GM12878 (cell line): ENCODE measurements around the gene HOXC5. TPM values are rescaled to one million over a fixed set of nuclear protein-coding genes. Genes with fewer than 3 reads are reported as not detected.

Source experiments
- ATAC-seq: fragments of 200-7000 bp; cut with Tn5 transposase; 3 replicates; pipeline ENCODE4 v1.9.1; 2020; ENCODE audit warnings: mild to moderate bottlenecking, moderate library complexity
- BruUV-seq: library from RNA; stranded (reverse); fragments of 400-500 nt; replicated peaks from 2 replicates; lab custom pipeline; 2021; lab: Mats Ljungman, UMichigan
- CTCF ChIA-PET: fragments of 300-600 bp; sonication (Branson Sonifier 250); formaldehyde crosslinking; extraction: SDS; loops from one replicate; lab custom pipeline; 2021; ENCODE audit warnings: inconsistent platforms; lab: Yijun Ruan, JAX
- POLR2A ChIA-PET: fragments of 350-600 bp; formaldehyde crosslinking; extraction: SDS; loops from one replicate; lab custom pipeline; 2021; ENCODE audit warnings: inconsistent platforms; lab: Charles Lee
- RAD21 ChIA-PET: fragments of 300-600 bp; sonication (Branson Sonifier 250); formaldehyde crosslinking; loops from one replicate; lab custom pipeline; 2023; ENCODE audit warnings: antibody characterized with exemption; ENCODE audit not compliant: unreplicated experiment; lab: Charles Lee
- SMC1A ChIA-PET: fragments of 300-600 bp; sonication (Branson Sonifier 250); formaldehyde crosslinking; loops from one replicate; lab custom pipeline; 2023; ENCODE audit not compliant: unreplicated experiment, uncharacterized antibody; lab: Charles Lee
- DNase-seq: peaks from one replicate; pipeline ENCODE4 v3.0.0-alpha.2; 2011; ENCODE audit warnings: low read depth, low spot score
- FAIRE-seq: peaks from 3 replicates; lab custom pipeline; 2011; peaks lifted over from hg19 to GRCh38; lab: Jason Lieb, UNC
- H2AFZ ChIP-seq: 2 replicates; pipeline ENCODE4 v1.6.0; 2011; ENCODE audit warnings: low read depth, low read length, control low read depth; ENCODE audit not compliant: control insufficient read depth
- H3K27ac ChIP-seq: 2 replicates; pipeline ENCODE4 v1.5.1; 2011; ENCODE audit warnings: control low read depth; ENCODE audit not compliant: control insufficient read depth, insufficient read depth
- H3K27me3 ChIP-seq, 2 experiments: replicated peaks in 1 of 2; 2 replicates each; pipeline versions ENCODE4 v1.6.0 to v1.6.1; 2011; ENCODE audit warnings: low read length in 1 of 2; ENCODE audit not compliant: control insufficient read depth in 2 of 2, insufficient read depth in 2 of 2
- H3K36me3 ChIP-seq, 2 experiments: 2 replicates each; pipeline ENCODE4 v1.5.1; 2011; ENCODE audit warnings: low read length in 1 of 2; ENCODE audit not compliant: control insufficient read depth in 2 of 2, insufficient read depth in 2 of 2
- H3K4me1 ChIP-seq: 2 replicates; pipeline ENCODE4 v1.6.1; 2011; ENCODE audit warnings: mild to moderate bottlenecking, low read length, moderate library complexity, mixed read lengths; ENCODE audit not compliant: control insufficient read depth, insufficient read depth
- H3K4me2 ChIP-seq: 2 replicates; pipeline ENCODE4 v1.6.0; 2011; ENCODE audit warnings: control low read depth; ENCODE audit not compliant: control insufficient read depth, insufficient read depth
- H3K4me3 ChIP-seq: fragments of 200-600 bp; sonication (generic); 2 replicates; pipeline ENCODE4 v1.5.1; 2016
- H3K79me2 ChIP-seq: 2 replicates; pipeline ENCODE4 v1.6.0; 2011; ENCODE audit warnings: low read length; ENCODE audit not compliant: control insufficient read depth, insufficient read depth
- H3K9ac ChIP-seq: 2 replicates; pipeline ENCODE4 v1.8.0; 2011; ENCODE audit warnings: low read length, control low read depth, mixed read lengths; ENCODE audit not compliant: control insufficient read depth, insufficient read depth
- H3K9me3 ChIP-seq: replicated peaks from 3 replicates; pipeline ENCODE4 v1.5.1; 2011; ENCODE audit warnings: mild to moderate bottlenecking, low read length; ENCODE audit not compliant: control insufficient read depth, insufficient read depth
- H4K20me1 ChIP-seq: 2 replicates; pipeline ENCODE4 v1.6.0; 2011; ENCODE audit not compliant: control insufficient read depth, insufficient read depth
- ATF7 ChIP-seq: fragments of 450-650 bp; IDR thresholded peaks from 2 replicates; pipeline ENCODE4 v1.6.1; 2016; ENCODE audit warnings: low read depth, mild to moderate bottlenecking
- EGR1 ChIP-seq, 2 experiments: IDR thresholded peaks; 1 replicate in 1 of 2; 2 replicates in 1 of 2; pipeline ENCODE4 v1.6.1; 2011 to 2012; ENCODE audit warnings: low read depth in 2 of 2, low read length in 2 of 2, borderline replicate concordance in 1 of 2, mild to moderate bottlenecking in 1 of 2, moderate library complexity in 1 of 2
- NR2F1 ChIP-seq: fragments of 450-650 bp; conservative IDR thresholded peaks from 2 replicates; pipeline ENCODE4 v1.6.1; 2017; ENCODE audit warnings: mild to moderate bottlenecking
- RELA ChIP-seq: fragments of 450-650 bp; IDR thresholded peaks from 2 replicates; pipeline ENCODE4 v1.8.0; 2014; ENCODE audit warnings: borderline replicate concordance; ENCODE audit not compliant: partially characterized antibody
- RUNX3 ChIP-seq: IDR thresholded peaks from 2 replicates; pipeline ENCODE4 v1.6.1; 2012; ENCODE audit warnings: low read length, inconsistent platforms
- SIX5 ChIP-seq: IDR thresholded peaks from 2 replicates; pipeline ENCODE4 v1.6.1; 2011; ENCODE audit warnings: mild to moderate bottlenecking, low read depth, low read length, moderate library complexity; ENCODE audit not compliant: severe bottlenecking
- YY1 ChIP-seq: IDR thresholded peaks from 2 replicates; pipeline ENCODE4 v1.6.1; 2011; ENCODE audit warnings: low read depth, mild to moderate bottlenecking, low read length
- ZNF207 ChIP-seq: fragments of 450-650 bp; IDR thresholded peaks from 2 replicates; pipeline ENCODE4 v1.6.1; 2014; ENCODE audit warnings: antibody characterized with exemption, mild to moderate bottlenecking, borderline replicate concordance
- ZSCAN29 ChIP-seq: fragments of 450-650 bp; IDR thresholded peaks from 2 replicates; pipeline ENCODE4 v1.6.1; 2017; ENCODE audit warnings: mild to moderate bottlenecking, moderate library complexity
- WGBS: methylation state at CpG from one replicate; pipeline ENCODE4 v1.1.6; 2016; ENCODE audit warnings: low lambda C conversion rate; ENCODE audit not compliant: insufficient replicate concordance, insufficient coverage; ENCODE audit errors: missing lambda C conversion rate; 5-methylcytosine and 5-hydroxymethylcytosine counted together
- in situ Hi-C: fragments of 300-500 bp; cut with MboI; formaldehyde crosslinking; loops from 9 replicates; pipeline ENCODE4 v1.14.3; 2018; ENCODE audit warnings: mixed read lengths
- intact Hi-C: fragments of 100-400 bp; cut with micrococcal nuclease; formaldehyde crosslinking; loops from one replicate; pipeline ENCODE4 v1.14.2; 2022; ENCODE audit not compliant: unreplicated experiment
- polyA plus RNA-seq, 11 experiments: library from polyadenylated mRNA; depleted of rRNA in 4 of 11; unstranded in 6 of 11; stranded (reverse) in 5 of 11; fragments of >200 nt; fragmentation: Nextera tagmentation in 4 of 11; fragmentation: Illumina TruSeq in 1 of 11; extraction: Ambion mirVana in 4 of 11; extraction: Trizol in 1 of 11; gene quantifications; 1 replicate in 1 of 11; 2 replicates in 10 of 11; pipeline versions ENCODE4 v1.2.1 to v1.2.3, GENCODE V29; 2011 to 2016; ENCODE audit warnings: inconsistent platforms in 2 of 11, missing spikeins in 2 of 11, low read depth in 1 of 11
- total RNA-seq, 4 experiments: library from RNA; depleted of rRNA in 3 of 4; stranded (reverse); fragments of >200 nt in 3 of 4; fragmentation: Illumina TruSeq in 1 of 4; extraction: Trizol in 1 of 4; gene quantifications; 2 replicates each; pipeline versions ENCODE4 v1.2.1 to v1.2.3, GENCODE V29; 2013 to 2021
- TF ChIP-seq, protein P1 (sequence below): IDR thresholded peaks from 2 replicates; pipeline ENCODE4 v1.6.1; 2011; ENCODE audit warnings: mild to moderate bottlenecking, low read depth, low read length, moderate library complexity; ENCODE audit not compliant: insufficient replicate concordance
- TF ChIP-seq, protein P2 (sequence below): IDR thresholded peaks from 2 replicates; pipeline ENCODE4 v1.6.1; 2011; ENCODE audit warnings: low read depth, mild to moderate bottlenecking, low read length, moderate library complexity, borderline replicate concordance; ENCODE audit errors: extremely low read depth
- TF ChIP-seq, protein P3 (sequence below): fragments of 150-350 bp; IDR thresholded peaks from 2 replicates; pipeline ENCODE4 v1.6.1; 2014; ENCODE audit warnings: mild to moderate bottlenecking, low read depth, low read length
- TF ChIP-seq, protein P4 (sequence below): fragments of 450-650 bp; formaldehyde crosslinking; IDR thresholded peaks from 2 replicates; pipeline ENCODE4 v1.4.0; 2020; ENCODE audit warnings: mild to moderate bottlenecking, moderate library complexity

HOXC5 gene
- total and polyA plus RNA-seq, 10 of the 15 experiments (the other 5 are each of a cell fraction or from before 2014, with no cell fraction given) = 0.11 TPM; not detected in 9

DNA sequence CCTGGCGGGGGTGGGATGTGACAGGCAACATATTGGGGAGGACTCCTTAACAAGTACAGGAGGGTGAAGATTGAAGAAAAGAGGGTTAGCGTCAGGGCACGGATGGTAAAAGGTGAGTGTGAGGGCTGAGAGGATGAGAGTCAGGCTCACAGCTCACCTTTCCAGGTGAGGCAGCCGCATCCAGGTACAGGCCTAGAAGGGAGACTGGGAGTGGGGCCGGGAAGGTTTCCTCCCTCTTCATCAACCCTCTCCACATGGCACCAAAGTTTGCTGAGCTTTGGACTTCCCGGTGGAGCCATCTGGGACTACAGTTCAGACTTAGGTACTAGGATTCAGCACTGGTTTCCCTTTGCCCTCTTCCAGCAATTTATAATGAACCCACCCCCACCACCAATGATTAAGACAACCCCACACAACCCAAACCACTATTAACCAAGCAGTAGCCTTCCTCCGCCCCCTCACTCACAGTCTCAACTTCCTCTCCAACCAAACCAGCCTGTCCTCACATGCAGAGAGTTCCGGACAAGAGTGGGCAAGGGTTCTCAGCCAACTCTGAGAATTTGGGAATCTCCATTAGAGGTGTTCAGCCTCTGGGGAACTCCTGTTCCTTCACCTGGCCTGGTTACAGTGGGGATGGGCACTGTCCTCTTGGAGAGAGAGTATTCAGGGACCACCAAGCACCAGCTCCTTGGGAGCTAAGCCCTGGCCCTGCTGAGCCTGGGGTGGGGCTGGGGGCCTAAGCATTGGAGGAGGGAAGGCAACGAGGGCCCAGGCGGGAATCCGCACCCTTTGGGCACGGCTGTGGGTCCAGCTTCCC is 18.4 kb downstream of the HOXC5 start:
- no peaks in the 10 kb centered on the region for H3K9me3 ChIP-seq
- DNase-seq = no peak
- BruUV-seq = no TSS peak
- H3K36me3 ChIP-seq = no peaks in the 10 kb centered on the region
- H3K9ac ChIP-seq = no peak overlapping the region; the same call in 1 of the 2 replicates
- no peak overlapping the region for H3K4me3 ChIP-seq
- H3K4me1 ChIP-seq = peaks cover 22% of the 10 kb centered on the region
- H3K79me2 ChIP-seq = peaks cover 14% of the 10 kb centered on the region
- no peak for TF ChIP-seq RELA
- no peak for TF ChIP-seq ATF7
- TF ChIP-seq, protein P1, sequence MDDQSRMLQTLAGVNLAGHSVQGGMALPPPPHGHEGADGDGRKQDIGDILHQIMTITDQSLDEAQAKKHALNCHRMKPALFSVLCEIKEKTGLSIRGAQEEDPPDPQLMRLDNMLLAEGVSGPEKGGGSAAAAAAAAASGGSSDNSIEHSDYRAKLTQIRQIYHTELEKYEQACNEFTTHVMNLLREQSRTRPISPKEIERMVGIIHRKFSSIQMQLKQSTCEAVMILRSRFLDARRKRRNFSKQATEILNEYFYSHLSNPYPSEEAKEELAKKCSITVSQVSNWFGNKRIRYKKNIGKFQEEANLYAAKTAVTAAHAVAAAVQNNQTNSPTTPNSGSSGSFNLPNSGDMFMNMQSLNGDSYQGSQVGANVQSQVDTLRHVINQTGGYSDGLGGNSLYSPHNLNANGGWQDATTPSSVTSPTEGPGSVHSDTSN = no peak
- TF ChIP-seq, protein P2, sequence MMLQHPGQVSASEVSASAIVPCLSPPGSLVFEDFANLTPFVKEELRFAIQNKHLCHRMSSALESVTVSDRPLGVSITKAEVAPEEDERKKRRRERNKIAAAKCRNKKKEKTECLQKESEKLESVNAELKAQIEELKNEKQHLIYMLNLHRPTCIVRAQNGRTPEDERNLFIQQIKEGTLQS = no peak
- TF ChIP-seq, protein P3, sequence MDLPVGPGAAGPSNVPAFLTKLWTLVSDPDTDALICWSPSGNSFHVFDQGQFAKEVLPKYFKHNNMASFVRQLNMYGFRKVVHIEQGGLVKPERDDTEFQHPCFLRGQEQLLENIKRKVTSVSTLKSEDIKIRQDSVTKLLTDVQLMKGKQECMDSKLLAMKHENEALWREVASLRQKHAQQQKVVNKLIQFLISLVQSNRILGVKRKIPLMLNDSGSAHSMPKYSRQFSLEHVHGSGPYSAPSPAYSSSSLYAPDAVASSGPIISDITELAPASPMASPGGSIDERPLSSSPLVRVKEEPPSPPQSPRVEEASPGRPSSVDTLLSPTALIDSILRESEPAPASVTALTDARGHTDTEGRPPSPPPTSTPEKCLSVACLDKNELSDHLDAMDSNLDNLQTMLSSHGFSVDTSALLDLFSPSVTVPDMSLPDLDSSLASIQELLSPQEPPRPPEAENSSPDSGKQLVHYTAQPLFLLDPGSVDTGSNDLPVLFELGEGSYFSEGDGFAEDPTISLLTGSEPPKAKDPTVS = no peak
- TF ChIP-seq ZNF207 = no peak
- TF ChIP-seq EGR1 (IDR thresholded peaks at IDR 0.05; ENCODE audit: borderline replicate concordance in 1 of 2, low read depth in 2 of 2, low read length in 2 of 2) = peak in 1 of 2 experiments; percentile 85; a peak in 2 of 3 replicates
- no peak for TF ChIP-seq ZSCAN29
- TF ChIP-seq RUNX3 = peak; percentile 56
- TF ChIP-seq YY1 = no peak
- no peak for TF ChIP-seq SIX5
- TF ChIP-seq NR2F1 = no peak
- TF ChIP-seq, protein P4, sequence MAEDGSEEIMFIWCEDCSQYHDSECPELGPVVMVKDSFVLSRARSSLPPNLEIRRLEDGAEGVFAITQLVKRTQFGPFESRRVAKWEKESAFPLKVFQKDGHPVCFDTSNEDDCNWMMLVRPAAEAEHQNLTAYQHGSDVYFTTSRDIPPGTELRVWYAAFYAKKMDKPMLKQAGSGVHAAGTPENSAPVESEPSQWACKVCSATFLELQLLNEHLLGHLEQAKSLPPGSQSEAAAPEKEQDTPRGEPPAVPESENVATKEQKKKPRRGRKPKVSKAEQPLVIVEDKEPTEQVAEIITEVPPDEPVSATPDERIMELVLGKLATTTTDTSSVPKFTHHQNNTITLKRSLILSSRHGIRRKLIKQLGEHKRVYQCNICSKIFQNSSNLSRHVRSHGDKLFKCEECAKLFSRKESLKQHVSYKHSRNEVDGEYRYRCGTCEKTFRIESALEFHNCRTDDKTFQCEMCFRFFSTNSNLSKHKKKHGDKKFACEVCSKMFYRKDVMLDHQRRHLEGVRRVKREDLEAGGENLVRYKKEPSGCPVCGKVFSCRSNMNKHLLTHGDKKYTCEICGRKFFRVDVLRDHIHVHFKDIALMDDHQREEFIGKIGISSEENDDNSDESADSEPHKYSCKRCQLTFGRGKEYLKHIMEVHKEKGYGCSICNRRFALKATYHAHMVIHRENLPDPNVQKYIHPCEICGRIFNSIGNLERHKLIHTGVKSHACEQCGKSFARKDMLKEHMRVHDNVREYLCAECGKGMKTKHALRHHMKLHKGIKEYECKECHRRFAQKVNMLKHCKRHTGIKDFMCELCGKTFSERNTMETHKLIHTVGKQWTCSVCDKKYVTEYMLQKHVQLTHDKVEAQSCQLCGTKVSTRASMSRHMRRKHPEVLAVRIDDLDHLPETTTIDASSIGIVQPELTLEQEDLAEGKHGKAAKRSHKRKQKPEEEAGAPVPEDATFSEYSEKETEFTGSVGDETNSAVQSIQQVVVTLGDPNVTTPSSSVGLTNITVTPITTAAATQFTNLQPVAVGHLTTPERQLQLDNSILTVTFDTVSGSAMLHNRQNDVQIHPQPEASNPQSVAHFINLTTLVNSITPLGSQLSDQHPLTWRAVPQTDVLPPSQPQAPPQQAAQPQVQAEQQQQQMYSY = no peak
- H3K27me3 ChIP-seq = peaks cover 4 to 6% of the 10 kb centered on the region in 2 experiments; a peak in 3 of 4 replicates
- RAD21 ChIA-PET = interaction anchor here (0.7 to 6.0 kb wide), 3 partner anchors 19 to 209 kb away, joined by 3 to 56 read pairs (median 3); partner anchors contain the start of gene HOXC5
- H3K27ac ChIP-seq = no peak overlapping the region; the same call in 1 of the 2 replicates
- intact Hi-C loops = no loop called here
- 69% methylated on average over 12 of the region's 12 CpGs for WGBS
- peak; percentile 68 for FAIRE-seq
- no peak for ATAC-seq
- POLR2A ChIA-PET = interaction anchor here (0.5 to 3.7 kb wide), 6 partner anchors 10 to 74 kb away, joined by 3 to 12 read pairs (median 4); partner anchors contain the start of gene HOXC6
- CTCF ChIA-PET = interaction anchor here (1.0 to 6.4 kb wide), 6 partner anchors 10 to 305 kb away, joined by 3 to 57 read pairs (median 6); partner anchors contain the start of genes HOXC5 and SMUG1
- no peaks in the 10 kb centered on the region for H4K20me1 ChIP-seq
- in situ Hi-C loops = no loop called here
- SMC1A ChIA-PET = interaction anchor here (0.7 to 2.1 kb wide), 10 partner anchors 10 to 165 kb away, joined by 3 to 9 read pairs (median 3); partner anchors contain the start of genes HOXC5 and SMUG1
- H3K4me2 ChIP-seq = peak overlapping the region; percentile 67
- peak overlapping the region; percentile 65 for H2AFZ ChIP-seq
